Transverse colon (tissue), 4 donors: ENCODE data around the gene VPS4A.
A peak's percentile ranks its signal among the peaks of the same experiment; 100 is the strongest.

Source experiments
- CTCF ChIP-seq, 5 experiments: fragments of 200-600 bp in 3 of 5; fragments of 450-650 bp in 2 of 5; sonication (generic) in 3 of 5; IDR thresholded peaks; 1 replicate in 2 of 5; 2 replicates in 3 of 5; pipeline ENCODE4 v1.5.1; 2016 to 2017; ENCODE audit warnings: antibody characterized with exemption in 5 of 5, inconsistent platforms in 3 of 5, mild to moderate bottlenecking in 2 of 5, moderate library complexity in 1 of 5
- POLR2A ChIP-seq: fragments of 450-650 bp; IDR thresholded peaks from one replicate; pipeline ENCODE4 v1.6.1; 2016; ENCODE audit warnings: antibody characterized with exemption, mild to moderate bottlenecking, moderate library complexity
- POLR2AphosphoS5 ChIP-seq, 3 donors: sonication (generic); formaldehyde crosslinking; IDR thresholded peaks; one replicate each; pipeline ENCODE4 v1.6.1; 2016; ENCODE audit warnings: antibody characterized with exemption in 3 of 3

DNA sequence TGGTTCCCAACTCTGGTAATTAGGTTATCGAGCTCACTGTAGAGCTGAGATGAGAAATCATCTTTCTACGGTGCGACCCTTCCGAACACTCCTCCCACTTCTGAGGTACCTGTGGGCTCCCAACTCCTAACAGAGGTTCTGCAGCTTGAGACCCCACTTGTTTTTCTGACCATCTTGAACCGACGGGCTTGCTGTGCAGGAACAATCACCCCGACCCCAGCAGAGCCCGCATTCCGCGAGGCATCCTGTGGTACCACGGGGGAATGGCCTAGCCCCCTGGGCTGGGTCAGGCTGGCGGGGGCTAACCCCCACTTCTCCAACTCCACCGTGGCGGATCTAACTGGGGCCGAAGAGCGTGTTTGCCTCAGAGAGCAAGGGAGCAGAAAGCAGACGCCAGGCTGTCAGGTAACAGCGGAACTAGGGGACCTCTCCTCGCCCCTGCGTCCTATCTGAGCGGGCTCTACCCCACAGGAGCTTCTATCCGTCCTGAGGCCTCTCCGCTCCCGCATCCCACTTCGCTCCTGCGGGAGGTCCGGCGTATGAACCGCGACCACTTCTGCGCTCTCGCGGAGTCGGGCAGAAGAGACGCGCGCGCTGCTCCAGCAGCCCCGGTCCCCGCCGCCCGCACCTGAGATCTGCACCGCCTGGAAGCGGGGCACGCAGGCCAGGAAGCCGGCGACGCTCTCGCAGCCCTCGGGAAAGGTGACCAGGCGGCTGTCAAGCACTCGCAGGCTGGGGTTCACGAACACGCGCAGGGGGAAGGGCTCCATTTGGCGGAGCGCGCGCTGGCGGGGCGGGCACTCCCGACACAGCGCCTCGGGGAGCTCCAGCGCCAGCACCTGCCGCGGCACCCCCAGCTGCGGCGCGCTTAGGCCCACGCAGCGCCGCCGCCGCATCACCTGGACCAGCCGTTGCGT lies 18.5 kb downstream of the VPS4A start:
- TF ChIP-seq POLR2A (no peak), CTCF (IDR thresholded peaks at IDR 0.05) (no peak), POLR2AphosphoS5 (IDR thresholded peaks at IDR 0.05) (peak in 2 of 3 donors; percentile 17 to 36)
